HG03139 (cell line): ENCODE data around the gene SLC12A3.
"Not testable (repeated sequence)": the region's sequence is repeated elsewhere in the genome, so short reads cannot be mapped to it uniquely, and the experiment has no call there.

Experiments used
- ATAC-seq: cut with Tn5 transposase; IDR thresholded peaks from one replicate; pipeline ENCODE4 v1.9.1; 2021; ENCODE audit not compliant: unreplicated experiment

The SLC12A3 gene

GRCh38 chr16:56868766-56869165 is 3.8 kb downstream of the SLC12A3 start:
- ATAC-seq, result not testable (repeated sequence)

- ATAC-seq, result no peak
These were observed 4.7 kb downstream of the SLC12A3 start for GRCh38 chr16:56869513-56870275.

- ATAC-seq, result no peak
These were observed 5.4 kb downstream of the SLC12A3 start for GRCh38 chr16:56870276-56870888.

- no peak for ATAC-seq
These were observed 6.2 kb downstream of the SLC12A3 start for GRCh38 chr16:56871172-56871593.

- no peak for ATAC-seq
These were observed 7.9 kb downstream of the SLC12A3 start for GRCh38 chr16:56872863-56873391.

GRCh38 chr16:56874800-56875199 is 9.8 kb downstream of the SLC12A3 start:
- ATAC-seq, result no peak

GRCh38 chr16:56876048-56876447 is 11.0 kb downstream of the SLC12A3 start:
- ATAC-seq, result no peak

- no peak for ATAC-seq
These were observed 12.6 kb downstream of the SLC12A3 start for GRCh38 chr16:56877486-56878182.

GRCh38 chr16:56878282-56878854 is 13.4 kb downstream of the SLC12A3 start:
- ATAC-seq, result no peak

GRCh38 chr16:56879276-56879675 is 14.3 kb downstream of the SLC12A3 start:
- ATAC-seq, result no peak

GRCh38 chr16:56880176-56880575 is 15.2 kb downstream of the SLC12A3 start:
- no peak for ATAC-seq

- ATAC-seq, result no peak
These were observed 15.7 kb downstream of the SLC12A3 start for GRCh38 chr16:56880685-56881084.

- ATAC-seq, result no peak
These were observed 17.2 kb downstream of the SLC12A3 start for GRCh38 chr16:56882077-56882800.

GRCh38 chr16:56883586-56883985 is 18.6 kb downstream of the SLC12A3 start:
- no peak for ATAC-seq

GRCh38 chr16:56884026-56884582 is 19.1 kb downstream of the SLC12A3 start:
- ATAC-seq, result no peak

GRCh38 chr16:56884929-56885328 is 19.9 kb downstream of the SLC12A3 start:
- not testable (repeated sequence) for ATAC-seq

- ATAC-seq, result no peak
These were observed 20.6 kb downstream of the SLC12A3 start for GRCh38 chr16:56885446-56886162.

- no peak for ATAC-seq
These were observed 21.3 kb downstream of the SLC12A3 start for GRCh38 chr16:56886296-56886695.

GRCh38 chr16:56886826-56887225 is 21.8 kb downstream of the SLC12A3 start:
- ATAC-seq, result no peak

- no peak for ATAC-seq
These were observed 23.8 kb downstream of the SLC12A3 start for GRCh38 chr16:56888806-56889205.
